Measurements from ENCODE around the gene KIF17.

Gene KIF17

GRCh38 chr1:20645414-20645813 lies 72.4 kb downstream of the KIF17 start:
- Histone ChIP-seq H3K27ac (no peak overlapping the region), H3K4me3 (no peak overlapping the region)
- no peak for TF ChIP-seq CTCF (IDR thresholded peaks at IDR 0.05)
- no peak for DNase-seq (ENCODE audit: low spot score)

GRCh38 chr1:20644416-20644815 lies 73.4 kb downstream of the KIF17 start:
- Histone ChIP-seq H3K4me3 (no peak overlapping the region), H3K27ac (no peak overlapping the region)
- TF ChIP-seq CTCF (IDR thresholded peaks at IDR 0.05) = no peak

GRCh38 chr1:20643080-20643479 lies 74.7 kb downstream of the KIF17 start:
- Histone ChIP-seq H3K4me3 (no peak overlapping the region), H3K27ac (no peak overlapping the region)
- no peak for DNase-seq (ENCODE audit: low spot score)
- no peak for TF ChIP-seq CTCF (IDR thresholded peaks at IDR 0.05)

More at GRCh38 chr1:20644416-20644815, 73.4 kb downstream of the KIF17 start:
- no peak for DNase-seq (ENCODE audit: low spot score)

- no peak overlapping the region for H3K27ac ChIP-seq
- H3K4me3 ChIP-seq = no peak overlapping the region
- no peak for TF ChIP-seq CTCF (IDR thresholded peaks at IDR 0.05)
- DNase-seq (ENCODE audit: low spot score) = no peak
Measured at GRCh38 chr1:20641975-20642374, 75.8 kb downstream of the KIF17 start.

GRCh38 chr1:20640183-20640597 lies 77.6 kb downstream of the KIF17 start:
- H3K4me3 ChIP-seq = no peak overlapping the region
- peak; percentile 73 for TF ChIP-seq CTCF (IDR thresholded peaks at IDR 0.05)
- no peak overlapping the region for H3K27ac ChIP-seq
- DNase-seq (ENCODE audit: low spot score) = no peak

- TF ChIP-seq CTCF (IDR thresholded peaks at IDR 0.05) = no peak
- H3K4me3 ChIP-seq = no peak overlapping the region
- H3K27ac ChIP-seq = no peak overlapping the region
- DNase-seq (ENCODE audit: low spot score) = no peak
Measured at GRCh38 chr1:20636785-20637347, 80.9 kb downstream of the KIF17 start.

- H3K27ac ChIP-seq = no peak overlapping the region
- no peak for DNase-seq (ENCODE audit: low spot score)
- no peak for TF ChIP-seq CTCF (IDR thresholded peaks at IDR 0.05)
Measured at GRCh38 chr1:20634594-20635084, 83.2 kb downstream of the KIF17 start.

More at GRCh38 chr1:20634594-20635084, 83.2 kb downstream of the KIF17 start:
- H3K4me3 ChIP-seq = peak overlapping the region; percentile 99

All from coronary artery (tissue), 2 donors.